ENCODE data around the gene ATAD2B.

Gene ATAD2B

GRCh38 chr2:23905155-23905554 is 21.8 kb downstream of the ATAD2B start:
- DNase-seq: no peak

- no peak for DNase-seq
These were observed 22.2 kb downstream of the ATAD2B start for GRCh38 chr2:23904692-23905091.

GRCh38 chr2:23904215-23904614 is 22.7 kb downstream of the ATAD2B start:
- DNase-seq: no peak

GRCh38 chr2:23903034-23903433 is 23.9 kb downstream of the ATAD2B start:
- no peak for DNase-seq

GRCh38 chr2:23901966-23902846 is 24.7 kb downstream of the ATAD2B start:
- DNase-seq: no peak

- DNase-seq: no peak
These were observed 26.2 kb downstream of the ATAD2B start for GRCh38 chr2:23900541-23901322.

GRCh38 chr2:23900133-23900532 is 26.8 kb downstream of the ATAD2B start:
- DNase-seq: no peak

- no peak for DNase-seq
These were observed 55.7 kb downstream of the ATAD2B start for GRCh38 chr2:23871206-23871605.

GRCh38 chr2:23867449-23867848 is 59.5 kb downstream of the ATAD2B start:
- DNase-seq: no peak

- DNase-seq: no peak
These were observed 64.1 kb downstream of the ATAD2B start for GRCh38 chr2:23862716-23863426.

- DNase-seq: no peak
These were observed 65.0 kb downstream of the ATAD2B start for GRCh38 chr2:23861952-23862351.

GRCh38 chr2:23859983-23860382 is 66.9 kb downstream of the ATAD2B start:
- DNase-seq: no peak

- DNase-seq: no peak
These were observed 67.7 kb downstream of the ATAD2B start for GRCh38 chr2:23859234-23859633.

GRCh38 chr2:23850564-23851256 is 76.2 kb downstream of the ATAD2B start:
- DNase-seq: no peak

- DNase-seq: no peak
These were observed 82.0 kb downstream of the ATAD2B start for GRCh38 chr2:23844905-23845304.

- DNase-seq: no peak
These were observed 83.6 kb downstream of the ATAD2B start for GRCh38 chr2:23843051-23843976.

- DNase-seq: no peak
These were observed 86.9 kb downstream of the ATAD2B start for GRCh38 chr2:23839919-23840578.

GRCh38 chr2:23838996-23839395 is 87.9 kb downstream of the ATAD2B start:
- DNase-seq: no peak

- no peak for DNase-seq
These were observed 88.3 kb downstream of the ATAD2B start for GRCh38 chr2:23838581-23838980.

GRCh38 chr2:23837871-23838270 is 89.1 kb downstream of the ATAD2B start:
- no peak for DNase-seq

GRCh38 chr2:23836971-23837565 is 89.9 kb downstream of the ATAD2B start:
- no peak for DNase-seq

Measured in right forelimb (tissue), 1 donor.